HL-60 (cell line): Measurements from ENCODE around the gene SP140.

Source experiments
- DNase-seq, 2 experiments: peaks; one replicate each; pipeline ENCODE4 v3.0.0-alpha.2; 2010 to 2020; ENCODE audit warnings: low read depth in 1 of 2, low spot score in 1 of 2
- H3K27ac ChIP-seq: fragments of 250-450 bp; sonication (Bioruptor Pico); replicated peaks from 2 replicates; pipeline ENCODE4 v1.5.1; 2020; ENCODE audit warnings: mild to moderate bottlenecking, moderate library complexity
- H3K27me3 ChIP-seq: fragments of 250-450 bp; sonication (Bioruptor Pico); 2 replicates; pipeline ENCODE4 v1.5.1; 2021; ENCODE audit warnings: mild to moderate bottlenecking, moderate library complexity; ENCODE audit not compliant: insufficient read depth, poor library complexity, severe bottlenecking
- H3K4me3 ChIP-seq: replicated peaks from 2 replicates; pipeline ENCODE4 v1.5.1; 2011; ENCODE audit warnings: mild to moderate bottlenecking, control low read depth, low read length; ENCODE audit not compliant: insufficient read depth
- GABPA ChIP-seq: IDR thresholded peaks from 2 replicates; pipeline ENCODE4 v1.6.1; 2012; ENCODE audit warnings: low read depth
- POLR2AphosphoS5 ChIP-seq: IDR thresholded peaks from 2 replicates; pipeline ENCODE4 v1.6.1; 2012; ENCODE audit warnings: low read depth
- SPI1 ChIP-seq: IDR thresholded peaks from 2 replicates; pipeline ENCODE4 v1.6.1; 2012; ENCODE audit warnings: low read depth, mild to moderate bottlenecking, borderline replicate concordance
- TF ChIP-seq, protein P1 (sequence below): IDR thresholded peaks from one replicate; pipeline ENCODE4 v1.5.1; 2011; ENCODE audit warnings: low read length, control low read depth, inconsistent platforms; ENCODE audit not compliant: insufficient read depth
- TF ChIP-seq, protein P2 (sequence below): IDR thresholded peaks from 2 replicates; pipeline ENCODE4 v1.6.1; 2012; ENCODE audit warnings: low read depth; ENCODE audit not compliant: insufficient replicate concordance

SP140 gene

DNA sequence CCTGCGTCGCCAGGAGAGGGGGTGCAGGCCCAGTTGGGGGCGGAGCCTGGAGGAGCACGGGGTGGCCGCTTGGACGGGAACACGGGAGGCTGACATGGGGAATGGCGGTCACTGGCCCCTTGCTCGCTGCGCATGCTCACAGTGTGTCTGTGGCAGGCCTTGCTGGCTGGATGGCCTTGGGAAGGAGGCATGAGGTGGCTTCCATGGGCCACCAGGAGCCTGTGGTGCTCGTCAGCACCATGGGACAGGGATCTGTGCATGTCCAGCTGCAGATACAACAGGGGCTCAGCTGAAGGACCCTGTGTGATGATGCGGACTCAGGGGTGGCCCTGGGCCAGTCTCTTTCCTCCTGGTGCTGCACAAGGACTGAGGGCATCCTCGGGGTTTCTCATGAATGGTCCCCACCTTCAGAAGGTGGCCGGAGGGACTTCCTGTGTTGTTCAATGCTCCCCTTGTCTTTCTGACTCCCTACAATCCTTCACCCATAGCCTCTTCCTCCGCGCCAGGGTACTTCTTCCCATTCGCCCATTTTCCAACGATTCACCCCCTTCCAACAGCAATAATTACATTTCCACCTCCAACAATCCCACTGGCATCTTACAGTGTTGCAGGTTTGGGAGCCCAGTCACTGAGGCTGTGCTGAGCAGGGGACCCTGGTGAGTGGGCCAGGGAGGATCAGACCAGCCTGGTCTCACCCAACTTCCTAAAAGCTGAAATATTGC, 98.0 kb downstream of the SP140 start:
- no peaks in the 10 kb centered on the region for H3K27me3 ChIP-seq
- no peak overlapping the region for H3K4me3 ChIP-seq
- no peak for DNase-seq
- H3K27ac ChIP-seq, result no peak overlapping the region
- no peak for TF ChIP-seq GABPA
- TF ChIP-seq, protein P1, sequence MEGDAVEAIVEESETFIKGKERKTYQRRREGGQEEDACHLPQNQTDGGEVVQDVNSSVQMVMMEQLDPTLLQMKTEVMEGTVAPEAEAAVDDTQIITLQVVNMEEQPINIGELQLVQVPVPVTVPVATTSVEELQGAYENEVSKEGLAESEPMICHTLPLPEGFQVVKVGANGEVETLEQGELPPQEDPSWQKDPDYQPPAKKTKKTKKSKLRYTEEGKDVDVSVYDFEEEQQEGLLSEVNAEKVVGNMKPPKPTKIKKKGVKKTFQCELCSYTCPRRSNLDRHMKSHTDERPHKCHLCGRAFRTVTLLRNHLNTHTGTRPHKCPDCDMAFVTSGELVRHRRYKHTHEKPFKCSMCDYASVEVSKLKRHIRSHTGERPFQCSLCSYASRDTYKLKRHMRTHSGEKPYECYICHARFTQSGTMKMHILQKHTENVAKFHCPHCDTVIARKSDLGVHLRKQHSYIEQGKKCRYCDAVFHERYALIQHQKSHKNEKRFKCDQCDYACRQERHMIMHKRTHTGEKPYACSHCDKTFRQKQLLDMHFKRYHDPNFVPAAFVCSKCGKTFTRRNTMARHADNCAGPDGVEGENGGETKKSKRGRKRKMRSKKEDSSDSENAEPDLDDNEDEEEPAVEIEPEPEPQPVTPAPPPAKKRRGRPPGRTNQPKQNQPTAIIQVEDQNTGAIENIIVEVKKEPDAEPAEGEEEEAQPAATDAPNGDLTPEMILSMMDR, result peak; percentile 3
- TF ChIP-seq, protein P2, sequence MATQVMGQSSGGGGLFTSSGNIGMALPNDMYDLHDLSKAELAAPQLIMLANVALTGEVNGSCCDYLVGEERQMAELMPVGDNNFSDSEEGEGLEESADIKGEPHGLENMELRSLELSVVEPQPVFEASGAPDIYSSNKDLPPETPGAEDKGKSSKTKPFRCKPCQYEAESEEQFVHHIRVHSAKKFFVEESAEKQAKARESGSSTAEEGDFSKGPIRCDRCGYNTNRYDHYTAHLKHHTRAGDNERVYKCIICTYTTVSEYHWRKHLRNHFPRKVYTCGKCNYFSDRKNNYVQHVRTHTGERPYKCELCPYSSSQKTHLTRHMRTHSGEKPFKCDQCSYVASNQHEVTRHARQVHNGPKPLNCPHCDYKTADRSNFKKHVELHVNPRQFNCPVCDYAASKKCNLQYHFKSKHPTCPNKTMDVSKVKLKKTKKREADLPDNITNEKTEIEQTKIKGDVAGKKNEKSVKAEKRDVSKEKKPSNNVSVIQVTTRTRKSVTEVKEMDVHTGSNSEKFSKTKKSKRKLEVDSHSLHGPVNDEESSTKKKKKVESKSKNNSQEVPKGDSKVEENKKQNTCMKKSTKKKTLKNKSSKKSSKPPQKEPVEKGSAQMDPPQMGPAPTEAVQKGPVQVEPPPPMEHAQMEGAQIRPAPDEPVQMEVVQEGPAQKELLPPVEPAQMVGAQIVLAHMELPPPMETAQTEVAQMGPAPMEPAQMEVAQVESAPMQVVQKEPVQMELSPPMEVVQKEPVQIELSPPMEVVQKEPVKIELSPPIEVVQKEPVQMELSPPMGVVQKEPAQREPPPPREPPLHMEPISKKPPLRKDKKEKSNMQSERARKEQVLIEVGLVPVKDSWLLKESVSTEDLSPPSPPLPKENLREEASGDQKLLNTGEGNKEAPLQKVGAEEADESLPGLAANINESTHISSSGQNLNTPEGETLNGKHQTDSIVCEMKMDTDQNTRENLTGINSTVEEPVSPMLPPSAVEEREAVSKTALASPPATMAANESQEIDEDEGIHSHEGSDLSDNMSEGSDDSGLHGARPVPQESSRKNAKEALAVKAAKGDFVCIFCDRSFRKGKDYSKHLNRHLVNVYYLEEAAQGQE, result no peak

DNA sequence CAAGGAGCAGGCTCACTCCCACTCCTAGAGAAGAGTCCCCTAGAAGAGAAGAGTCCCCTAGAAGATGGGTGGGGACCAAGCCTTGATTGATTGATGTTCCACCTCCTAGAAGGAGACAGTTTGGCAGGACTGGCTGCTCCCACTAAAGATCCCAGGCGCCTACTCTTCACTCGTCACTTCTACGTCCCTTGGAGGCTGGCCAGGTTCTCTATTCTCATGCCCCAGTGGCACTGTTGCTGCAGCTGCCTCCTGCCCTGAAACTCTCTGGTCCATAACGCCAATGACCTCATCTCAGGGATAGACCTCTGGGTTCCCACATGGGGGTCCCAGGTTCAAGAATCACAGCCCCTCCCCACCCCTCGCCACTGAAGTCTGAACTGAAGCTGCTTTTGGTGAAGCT, 99.0 kb downstream of the SP140 start:
- H3K27me3 ChIP-seq, result no peaks in the 10 kb centered on the region
- TF ChIP-seq, protein P1, result no peak
- TF ChIP-seq, protein P2, result no peak
- TF ChIP-seq GABPA (no peak), POLR2AphosphoS5 (no peak), SPI1 (no peak)
- no peak overlapping the region for H3K4me3 ChIP-seq
- no peak for DNase-seq
- H3K27ac ChIP-seq, result no peak overlapping the region

DNA sequence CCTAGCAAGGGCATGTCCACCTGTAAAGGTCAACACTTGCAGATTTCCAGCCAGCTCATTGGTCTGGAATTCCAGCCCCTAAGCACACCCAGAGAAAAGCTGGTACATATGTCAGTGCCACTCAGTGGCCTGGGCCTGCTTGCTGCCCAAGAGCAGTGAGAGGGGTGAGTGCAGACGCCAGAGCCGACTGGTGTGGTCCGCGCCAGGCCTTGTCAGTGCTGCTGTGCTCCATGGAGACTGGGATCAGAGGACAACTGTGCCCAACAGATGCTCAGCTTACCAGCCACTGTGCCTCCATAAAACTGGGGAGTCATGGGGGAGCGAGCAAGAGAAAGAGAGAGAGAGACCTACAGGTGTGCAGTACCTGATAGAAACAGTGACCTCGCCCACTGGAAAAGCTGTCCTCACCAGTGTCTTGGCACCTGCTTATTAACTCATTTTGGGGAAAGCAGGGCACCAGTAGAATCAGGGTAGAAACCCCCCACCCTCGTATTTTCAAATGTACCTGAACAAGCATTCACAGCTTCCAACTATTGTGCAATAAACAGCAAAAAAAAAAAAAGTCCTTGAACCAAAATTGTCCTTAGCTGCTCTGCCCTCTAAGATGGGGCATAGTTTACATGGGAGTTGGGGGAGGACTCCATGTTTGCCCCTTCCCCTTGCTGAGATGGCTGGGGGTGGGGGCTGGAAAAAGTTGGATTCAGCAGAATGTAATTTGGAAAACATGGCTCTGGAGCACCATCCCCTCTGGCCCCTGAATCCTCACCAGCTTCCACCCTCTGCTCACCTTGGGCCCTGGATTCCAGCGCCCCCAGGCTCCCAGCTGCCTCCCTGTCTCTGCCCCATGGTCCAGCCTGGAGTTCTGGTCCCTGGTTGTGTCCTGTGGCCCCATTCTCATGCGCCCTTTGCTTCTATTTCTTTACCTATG, 100.0 kb downstream of the SP140 start:
- TF ChIP-seq GABPA, result no peak
- no peak for TF ChIP-seq POLR2AphosphoS5
- TF ChIP-seq, protein P2, result no peak
- TF ChIP-seq, protein P1, result no peak
- no peak for TF ChIP-seq SPI1
- no peak overlapping the region for H3K27ac ChIP-seq
- no peak for DNase-seq
- H3K27me3 ChIP-seq, result no peaks in the 10 kb centered on the region
- H3K4me3 ChIP-seq, result no peak overlapping the region
